ENCODE results near the gene IGSF5. TPM values are rescaled to one million over a fixed set of nuclear protein-coding genes. Genes with fewer than 3 reads are reported as not detected.
"Not testable (repeated sequence)": the region's sequence is repeated elsewhere in the genome, so short reads cannot be mapped to it uniquely, and the experiment has no call there.

IGSF5 gene
- not detected for total RNA-seq

DNA sequence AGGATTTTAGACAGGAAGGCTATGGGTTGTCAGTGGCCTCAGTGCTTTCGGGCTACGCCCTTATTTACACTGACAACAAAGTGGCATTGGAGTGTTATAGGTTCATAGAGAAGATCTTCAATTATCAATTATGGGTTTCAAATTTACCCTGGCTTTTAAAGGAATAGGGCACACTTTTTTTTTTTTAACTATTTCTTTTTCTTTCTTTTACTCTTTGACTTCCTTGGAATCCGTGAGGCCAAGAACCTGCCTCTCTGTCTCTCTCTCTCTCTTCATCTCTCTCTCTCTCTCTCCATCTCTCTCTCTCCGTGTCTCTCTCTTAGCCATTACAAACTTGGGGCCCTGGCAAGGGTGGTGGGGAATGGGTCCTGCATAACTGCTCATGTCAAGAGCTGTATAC, at the start of gene IGSF5:
IGSF5 (plus strand) TSS at position 301 of the 400 bp plus-strand sequence. CDS start 327 bp downstream, outside the sequence.
- POLR2A ChIA-PET; CTCF ChIA-PET; H3K36me3 Mint-ChIP-seq (ENCODE audit: low read depth); H3K27ac Mint-ChIP-seq; H3K4me1 Mint-ChIP-seq; H3K27me3 Mint-ChIP-seq; DNase-seq; H3K9me3 Mint-ChIP-seq; H3K4me3 Mint-ChIP-seq: not testable (repeated sequence)

DNA sequence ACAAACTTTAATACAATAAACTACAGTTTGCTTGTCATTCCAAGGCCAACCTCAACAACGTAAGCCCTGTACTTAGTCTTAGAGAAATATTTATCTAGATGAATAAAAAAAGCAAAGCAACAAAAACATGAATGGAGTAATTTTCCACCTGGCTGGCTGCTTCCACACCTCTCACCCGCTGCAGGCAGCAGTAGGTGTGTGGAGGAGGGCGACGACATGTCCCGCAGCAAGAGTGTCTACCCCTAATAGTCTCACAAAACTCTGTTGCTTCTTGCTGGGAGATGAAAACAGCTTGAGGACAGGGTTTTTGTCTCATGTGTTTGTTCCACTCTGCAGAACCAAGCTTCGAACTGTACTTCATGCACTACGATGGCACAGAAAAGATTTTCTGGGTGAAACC, 48.8 kb upstream of the IGSF5 start:
- no peak overlapping the region for H3K27ac Mint-ChIP-seq
- H3K36me3 Mint-ChIP-seq (ENCODE audit: low read depth) = no peaks in the 10 kb centered on the region
- H3K9me3 Mint-ChIP-seq = peaks cover 7% of the 10 kb centered on the region
- no peaks in the 10 kb centered on the region for H3K27me3 Mint-ChIP-seq
- H3K4me1 Mint-ChIP-seq = no peaks in the 10 kb centered on the region
- no peak overlapping the region for H3K4me3 Mint-ChIP-seq
- CTCF ChIA-PET = no interaction called here
- no peak for DNase-seq
- POLR2A ChIA-PET = no interaction called here

DNA sequence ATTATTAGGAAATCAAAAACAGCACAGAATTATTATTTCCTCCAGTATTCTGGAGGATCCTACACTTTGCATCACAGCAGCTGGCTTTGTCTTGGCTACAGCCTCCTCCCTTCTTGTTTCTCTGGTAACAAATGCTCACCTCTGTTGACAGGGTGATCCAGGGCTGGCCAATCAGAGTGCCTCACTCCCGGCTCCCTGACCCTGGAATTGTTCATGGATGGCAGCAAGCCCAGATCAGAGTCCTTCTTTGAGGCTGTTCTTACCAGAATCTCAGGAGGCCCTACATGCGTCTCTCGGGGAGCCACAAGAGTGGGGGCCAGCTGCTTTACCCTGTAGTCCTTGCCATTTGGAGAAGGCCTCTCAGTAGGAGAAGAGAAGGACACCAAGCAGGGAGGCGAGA, 48.4 kb upstream of the IGSF5 start:
- Mint-ChIP-seq H3K36me3 (ENCODE audit: low read depth) (no peaks in the 10 kb centered on the region), H3K4me3 (no peak overlapping the region), H3K9me3 (peaks cover 7% of the 10 kb centered on the region), H3K4me1 (no peaks in the 10 kb centered on the region), H3K27me3 (no peaks in the 10 kb centered on the region), H3K27ac (no peak overlapping the region)
- DNase-seq = no peak
- ChIA-PET POLR2A (no interaction called here), CTCF (no interaction called here)

DNA sequence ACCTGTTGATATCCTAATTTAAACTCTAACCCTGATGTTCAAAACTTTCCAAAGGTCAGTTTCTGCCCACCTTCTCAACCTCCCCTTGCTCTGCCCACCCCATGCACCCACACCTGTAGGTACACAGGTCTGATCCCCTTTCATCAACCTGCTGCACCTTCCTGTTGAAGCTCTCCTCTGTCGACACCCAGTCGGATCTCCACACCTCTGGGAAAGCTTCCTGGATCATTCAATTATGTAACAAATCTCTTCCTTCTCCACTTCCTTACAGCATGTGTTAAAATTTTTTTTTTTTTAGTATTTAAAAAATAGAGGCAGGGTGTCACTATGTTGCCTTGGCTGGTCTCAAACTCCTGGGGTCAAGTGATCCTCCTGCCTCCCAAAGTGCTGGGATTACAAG, 44.7 kb upstream of the IGSF5 start:
- ChIA-PET CTCF (no interaction called here), POLR2A (no interaction called here)
- H3K27ac Mint-ChIP-seq = no peak overlapping the region
- H3K4me1 Mint-ChIP-seq = no peaks in the 10 kb centered on the region
- no peaks in the 10 kb centered on the region for H3K36me3 Mint-ChIP-seq (ENCODE audit: low read depth)
- peaks cover 7% of the 10 kb centered on the region for H3K9me3 Mint-ChIP-seq
- H3K4me3 Mint-ChIP-seq = no peak overlapping the region
- no peaks in the 10 kb centered on the region for H3K27me3 Mint-ChIP-seq
- no peak for DNase-seq

DNA sequence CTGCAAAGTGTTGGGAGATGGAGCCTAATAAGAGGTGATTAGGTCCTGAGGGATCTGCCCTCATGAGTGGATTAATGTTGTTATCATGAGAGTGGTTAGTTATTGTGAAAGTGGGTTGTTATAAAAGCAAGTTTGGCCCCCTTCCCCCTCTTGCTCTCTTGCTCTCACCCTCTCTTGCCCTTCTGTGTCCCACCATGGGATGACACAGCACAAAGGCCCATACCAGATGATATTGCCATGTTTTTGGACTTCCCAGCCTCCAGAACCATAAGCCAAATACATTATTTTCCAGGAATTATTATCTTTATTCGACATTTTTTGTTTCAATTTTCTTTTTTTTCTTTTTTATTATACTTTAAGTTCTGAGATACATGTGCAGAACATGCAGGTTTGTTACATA, 41.4 kb upstream of the IGSF5 start:
- H3K4me3 Mint-ChIP-seq = no peak overlapping the region
- no peaks in the 10 kb centered on the region for H3K36me3 Mint-ChIP-seq (ENCODE audit: low read depth)
- H3K27ac Mint-ChIP-seq = no peak overlapping the region
- ChIA-PET POLR2A (no interaction called here), CTCF (no interaction called here)
- H3K27me3 Mint-ChIP-seq = no peaks in the 10 kb centered on the region
- H3K4me1 Mint-ChIP-seq = no peaks in the 10 kb centered on the region
- DNase-seq = no peak
- H3K9me3 Mint-ChIP-seq = peaks cover under 1% of the 10 kb centered on the region

DNA sequence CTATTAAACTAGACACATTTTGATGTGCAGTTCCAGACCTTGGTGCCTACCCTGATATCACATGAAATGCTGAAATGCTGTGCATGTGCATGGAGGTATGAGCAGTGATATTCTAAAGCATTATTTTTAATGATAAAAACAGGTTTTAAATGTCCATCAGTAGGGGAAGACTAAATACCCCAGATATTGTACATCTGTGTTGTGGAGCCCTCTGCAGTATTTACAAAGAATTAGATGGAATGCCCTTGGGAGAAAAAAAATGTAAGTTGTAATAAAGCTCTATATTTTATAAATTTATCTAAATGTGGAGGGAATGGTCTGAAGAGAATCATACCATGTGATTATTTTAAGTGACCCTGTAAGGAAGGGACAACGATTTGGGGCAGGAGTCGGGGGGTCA, 39.1 kb upstream of the IGSF5 start:
- H3K9me3 Mint-ChIP-seq = no peaks in the 10 kb centered on the region
- DNase-seq = no peak
- H3K27ac Mint-ChIP-seq = no peak overlapping the region
- no peaks in the 10 kb centered on the region for H3K27me3 Mint-ChIP-seq
- no peak overlapping the region for H3K4me3 Mint-ChIP-seq
- ChIA-PET POLR2A (no interaction called here), CTCF (no interaction called here)
- H3K4me1 Mint-ChIP-seq = no peaks in the 10 kb centered on the region
- H3K36me3 Mint-ChIP-seq (ENCODE audit: low read depth) = no peaks in the 10 kb centered on the region

DNA sequence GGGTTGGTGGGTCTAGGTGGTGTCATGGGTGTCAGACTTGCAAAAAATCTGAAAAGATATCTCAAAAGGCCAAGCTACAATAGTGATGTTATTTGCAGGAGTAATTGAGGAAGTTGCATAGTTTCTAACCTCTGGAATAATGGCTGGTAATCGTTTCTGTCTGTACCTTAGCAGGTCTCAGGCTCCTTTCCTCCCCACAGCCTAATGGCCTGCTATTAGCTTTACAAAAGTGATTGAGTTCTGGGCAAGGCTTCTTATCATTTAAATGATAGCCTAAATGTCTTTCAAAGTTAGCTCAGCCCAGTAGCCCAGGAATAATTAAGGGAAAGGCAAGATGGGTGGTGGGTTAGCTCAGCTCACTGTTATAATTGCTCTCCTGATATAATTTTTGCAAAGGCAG, 37.7 kb upstream of the IGSF5 start:
- DNase-seq = no peak
- H3K9me3 Mint-ChIP-seq = no peaks in the 10 kb centered on the region
- no peaks in the 10 kb centered on the region for H3K36me3 Mint-ChIP-seq (ENCODE audit: low read depth)
- no peak overlapping the region for H3K27ac Mint-ChIP-seq
- H3K4me1 Mint-ChIP-seq = no peaks in the 10 kb centered on the region
- H3K4me3 Mint-ChIP-seq = no peak overlapping the region
- POLR2A ChIA-PET = no interaction called here
- CTCF ChIA-PET = interaction anchor here (0.7 kb wide), 1 partner anchor 8 kb away, joined by 4 read pairs; no protein-coding TSS in a partner anchor
- no peaks in the 10 kb centered on the region for H3K27me3 Mint-ChIP-seq

DNA sequence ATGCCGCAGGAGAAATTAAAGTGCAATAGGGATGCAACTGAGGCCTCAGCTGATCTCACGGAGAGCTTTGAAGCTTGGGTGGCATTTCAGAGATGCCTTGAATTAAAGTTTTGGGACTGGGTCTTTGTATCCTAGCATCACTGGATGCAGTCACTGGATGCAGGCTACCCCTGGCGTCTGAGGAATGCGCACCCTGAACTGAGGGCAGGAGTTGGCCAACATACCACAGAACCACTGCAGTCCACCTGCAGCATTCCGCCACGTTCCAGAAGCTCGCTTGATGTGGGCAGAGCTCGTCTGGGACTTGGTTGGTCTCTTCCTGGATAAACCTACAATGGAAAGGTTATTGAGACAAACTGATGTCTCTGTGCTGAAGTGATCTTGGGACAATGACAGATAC, 34.1 kb upstream of the IGSF5 start:
- no peak for DNase-seq
- H3K27me3 Mint-ChIP-seq = no peaks in the 10 kb centered on the region
- H3K4me1 Mint-ChIP-seq = no peaks in the 10 kb centered on the region
- ChIA-PET CTCF (interaction anchor here (1.6 kb wide), 1 partner anchor 10 kb away, joined by 3 read pairs; no protein-coding TSS in a partner anchor), POLR2A (no interaction called here)
- no peak overlapping the region for H3K27ac Mint-ChIP-seq
- no peaks in the 10 kb centered on the region for H3K36me3 Mint-ChIP-seq (ENCODE audit: low read depth)
- no peak overlapping the region for H3K4me3 Mint-ChIP-seq
- no peaks in the 10 kb centered on the region for H3K9me3 Mint-ChIP-seq

DNA sequence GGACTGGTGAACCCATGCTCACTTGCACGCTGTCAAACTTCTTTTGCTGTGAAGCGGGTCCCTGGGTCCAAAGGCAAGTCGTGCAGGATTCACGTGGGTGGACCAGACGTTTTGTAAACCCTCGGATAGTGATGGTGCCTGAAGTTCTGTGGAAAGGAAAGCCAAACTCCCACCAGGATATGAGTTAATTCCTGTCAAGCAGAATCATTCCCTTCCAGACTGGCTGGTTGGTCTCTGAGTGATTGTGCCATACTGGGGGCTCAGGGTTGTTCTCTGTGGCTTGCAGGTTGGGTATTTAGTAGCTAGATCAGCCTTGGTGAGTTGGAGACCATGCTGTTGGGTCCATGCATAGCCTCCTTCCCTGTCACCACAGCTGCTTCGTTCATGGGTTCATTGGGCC, 32.7 kb upstream of the IGSF5 start:
- no peak overlapping the region for H3K27ac Mint-ChIP-seq
- POLR2A ChIA-PET = no interaction called here

DNA sequence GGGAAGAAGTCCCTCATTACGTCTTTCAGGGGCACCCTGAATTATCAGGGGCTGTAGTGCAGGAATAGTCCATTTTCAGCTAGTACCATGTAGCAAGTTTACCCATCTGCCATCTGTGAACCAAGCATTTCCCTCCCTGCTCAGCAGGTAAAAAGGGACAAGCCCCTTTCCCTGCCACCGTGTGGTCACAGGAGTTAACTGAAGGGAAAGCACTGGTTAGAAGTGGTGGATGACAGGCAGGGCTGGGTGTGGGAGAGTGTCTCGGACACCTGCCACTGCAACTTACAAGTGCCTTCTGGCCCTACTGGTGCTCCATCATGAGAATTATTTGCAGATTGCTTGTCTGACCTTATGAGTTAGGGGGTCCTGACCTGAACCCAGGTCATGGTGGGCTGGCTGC, 32.0 kb upstream of the IGSF5 start:
- ChIA-PET CTCF (no interaction called here), POLR2A (no interaction called here)
- Mint-ChIP-seq H3K36me3 (ENCODE audit: low read depth) (no peaks in the 10 kb centered on the region), H3K9me3 (no peaks in the 10 kb centered on the region), H3K4me1 (no peaks in the 10 kb centered on the region), H3K27me3 (no peaks in the 10 kb centered on the region), H3K27ac (no peak overlapping the region), H3K4me3 (no peak overlapping the region)
- no peak for DNase-seq

More for the DNA sequence above, 32.7 kb upstream of the IGSF5 start:
- Mint-ChIP-seq H3K9me3 (no peaks in the 10 kb centered on the region), H3K4me1 (no peaks in the 10 kb centered on the region), H3K27me3 (no peaks in the 10 kb centered on the region), H3K36me3 (ENCODE audit: low read depth) (no peaks in the 10 kb centered on the region), H3K4me3 (no peak overlapping the region)
- no peak for DNase-seq
- CTCF ChIA-PET = interaction anchor here (1.6 kb wide), 1 partner anchor 9 kb away, joined by 3 read pairs; no protein-coding TSS in a partner anchor

DNA sequence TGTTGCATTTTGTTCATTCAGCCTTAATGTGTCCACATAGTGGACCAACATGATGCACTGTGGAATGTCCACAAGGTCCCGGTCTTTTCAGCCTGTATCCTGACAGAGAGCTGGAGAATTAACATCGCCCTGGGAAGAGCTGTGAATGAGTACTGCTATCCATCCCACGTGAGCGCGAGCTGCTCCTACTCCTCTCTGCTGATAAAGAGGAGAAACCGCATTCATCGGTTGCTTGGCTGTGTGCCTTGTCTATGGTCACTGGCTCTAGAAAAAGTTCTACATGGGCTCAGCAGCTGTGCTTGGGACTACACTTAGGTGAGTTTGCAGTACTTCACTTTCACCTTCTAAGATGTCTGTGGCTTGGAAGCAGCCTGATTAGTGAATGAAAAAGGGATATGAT, 31.1 kb upstream of the IGSF5 start:
- H3K9me3 Mint-ChIP-seq = no peaks in the 10 kb centered on the region
- H3K4me3 Mint-ChIP-seq = no peak overlapping the region
- no peaks in the 10 kb centered on the region for H3K4me1 Mint-ChIP-seq
- ChIA-PET CTCF (interaction anchor here (1.2 kb wide), 1 partner anchor 196 kb away, joined by 7 read pairs; no protein-coding TSS in a partner anchor), POLR2A (no interaction called here)
- H3K36me3 Mint-ChIP-seq (ENCODE audit: low read depth) = no peaks in the 10 kb centered on the region
- H3K27ac Mint-ChIP-seq = no peak overlapping the region
- H3K27me3 Mint-ChIP-seq = no peaks in the 10 kb centered on the region
- no peak for DNase-seq

DNA sequence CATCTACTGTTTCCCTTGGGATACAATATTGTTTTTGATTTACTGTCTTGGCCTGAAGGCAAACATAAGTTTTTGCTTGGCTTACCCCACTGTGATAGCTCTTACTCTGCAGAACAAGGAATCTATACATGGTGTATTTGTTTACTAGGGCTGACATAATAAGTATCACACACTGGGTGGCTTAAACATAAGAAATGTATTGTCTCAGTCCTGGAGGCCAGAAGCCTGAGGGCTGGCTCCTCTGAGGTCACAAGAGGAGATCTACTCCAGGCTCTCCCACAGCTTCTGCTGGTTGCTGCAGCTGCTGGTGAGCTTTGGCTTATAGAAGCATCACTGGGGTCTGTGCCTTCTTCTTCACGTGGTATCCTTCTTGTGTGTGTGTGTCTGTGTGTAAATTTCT, 30.7 kb upstream of the IGSF5 start:
- ChIA-PET POLR2A (no interaction called here), CTCF (interaction anchor here (1.2 kb wide), 1 partner anchor 197 kb away, joined by 7 read pairs; no protein-coding TSS in a partner anchor)
- H3K9me3 Mint-ChIP-seq = no peaks in the 10 kb centered on the region
- H3K27ac Mint-ChIP-seq = no peak overlapping the region
- H3K36me3 Mint-ChIP-seq (ENCODE audit: low read depth) = no peaks in the 10 kb centered on the region
- DNase-seq = no peak
- H3K4me3 Mint-ChIP-seq = no peak overlapping the region
- no peaks in the 10 kb centered on the region for H3K27me3 Mint-ChIP-seq
- no peaks in the 10 kb centered on the region for H3K4me1 Mint-ChIP-seq

DNA sequence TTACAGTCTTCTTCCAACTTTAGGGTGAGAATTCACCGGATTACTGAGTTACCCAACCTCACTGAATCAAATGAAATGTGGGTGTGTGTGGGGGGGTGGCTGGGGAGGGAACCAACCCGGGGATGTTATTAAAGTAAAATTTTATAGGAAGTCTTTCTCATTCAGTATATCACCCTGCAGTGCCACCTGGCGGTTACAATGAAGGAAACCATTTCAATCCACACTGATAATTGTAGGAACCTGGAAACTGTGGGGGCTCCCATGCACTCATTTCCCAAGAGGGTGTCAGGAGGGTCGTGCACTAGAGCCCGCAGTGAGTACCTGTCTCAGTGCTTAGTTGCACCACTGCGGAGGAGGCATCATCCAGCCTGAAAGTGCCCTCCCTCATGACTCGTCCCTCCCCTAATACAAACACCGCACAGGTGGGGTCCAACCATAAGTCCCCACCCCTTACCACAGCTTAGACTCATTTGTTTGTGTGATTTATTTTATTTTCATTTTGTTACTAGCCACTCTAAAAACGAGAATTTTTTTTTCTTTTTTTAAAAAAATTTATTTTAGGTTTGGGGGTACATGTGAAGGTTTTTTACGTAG, 29.1 kb upstream of the IGSF5 start:
- no peak overlapping the region for H3K27ac Mint-ChIP-seq
- H3K36me3 Mint-ChIP-seq (ENCODE audit: low read depth) = no peaks in the 10 kb centered on the region
- no peaks in the 10 kb centered on the region for H3K9me3 Mint-ChIP-seq
- ChIA-PET POLR2A (no interaction called here), CTCF (interaction anchor here (1.1 to 3.4 kb wide), 4 partner anchors 7 to 199 kb away, joined by 3 to 25 read pairs (median 4); no protein-coding TSS in a partner anchor)
- no peak overlapping the region for H3K4me3 Mint-ChIP-seq
- peak; percentile 24 for DNase-seq
- H3K4me1 Mint-ChIP-seq = no peaks in the 10 kb centered on the region
- no peaks in the 10 kb centered on the region for H3K27me3 Mint-ChIP-seq

DNA sequence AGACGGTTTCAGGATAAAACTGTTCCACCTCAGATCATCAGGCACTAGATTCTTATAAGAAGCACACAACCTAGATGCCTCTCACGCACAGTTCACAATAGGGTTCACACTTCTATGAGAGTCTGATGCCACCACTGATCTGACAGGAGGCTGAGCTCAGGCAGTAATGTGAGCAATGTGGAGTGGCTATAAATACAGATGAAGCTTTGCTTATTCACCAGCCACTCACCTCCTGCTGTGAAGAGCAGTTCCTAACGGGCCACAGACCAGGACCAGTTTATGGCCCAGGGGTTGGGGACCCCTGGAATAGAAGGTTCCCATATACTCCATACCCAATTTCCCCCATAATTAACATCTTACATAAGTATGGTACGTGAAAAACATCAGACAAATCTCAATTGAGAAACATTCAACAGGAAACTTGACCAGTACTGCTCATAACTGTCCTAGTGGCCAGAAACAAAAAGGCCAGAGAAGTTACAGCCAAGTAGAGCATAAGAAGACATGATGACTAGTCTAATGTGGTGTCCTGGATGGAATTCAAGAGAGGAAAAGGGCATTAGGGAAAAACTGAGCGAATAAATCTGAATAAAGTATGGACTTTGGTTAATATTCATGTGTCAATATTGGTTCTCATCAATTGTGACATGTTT, 24.7 kb upstream of the IGSF5 start:
- H3K9me3 Mint-ChIP-seq = no peaks in the 10 kb centered on the region
- H3K4me1 Mint-ChIP-seq = no peaks in the 10 kb centered on the region
- H3K27ac Mint-ChIP-seq = no peak overlapping the region
- ChIA-PET CTCF (interaction anchor here (1.2 kb wide), 1 partner anchor 9 kb away, joined by 3 read pairs; no protein-coding TSS in a partner anchor), POLR2A (no interaction called here)
- H3K27me3 Mint-ChIP-seq = no peaks in the 10 kb centered on the region
- no peak overlapping the region for H3K4me3 Mint-ChIP-seq
- no peaks in the 10 kb centered on the region for H3K36me3 Mint-ChIP-seq (ENCODE audit: low read depth)
- DNase-seq = no peak

Data from activated CD4-positive, alpha-beta memory T cell treated with anti-CD3 and anti-CD28 coated beads, Interleukin-2, amount 10 ng/mL, durations not matched to agents 7 days and 5 days (primary cell).